HL-60 (cell line): Measurements from ENCODE around the gene CISD3.

Experiments used
- DNase-seq, 2 experiments: peaks; one replicate each; pipeline ENCODE4 v3.0.0-alpha.2; 2010 to 2020; ENCODE audit warnings: low read depth in 1 of 2, low spot score in 1 of 2
- H3K27ac ChIP-seq: fragments of 250-450 bp; sonication (Bioruptor Pico); replicated peaks from 2 replicates; pipeline ENCODE4 v1.5.1; 2020; ENCODE audit warnings: mild to moderate bottlenecking, moderate library complexity
- H3K27me3 ChIP-seq: fragments of 250-450 bp; sonication (Bioruptor Pico); 2 replicates; pipeline ENCODE4 v1.5.1; 2021; ENCODE audit warnings: mild to moderate bottlenecking, moderate library complexity; ENCODE audit not compliant: insufficient read depth, poor library complexity, severe bottlenecking
- H3K4me3 ChIP-seq: replicated peaks from 2 replicates; pipeline ENCODE4 v1.5.1; 2011; ENCODE audit warnings: mild to moderate bottlenecking, control low read depth, low read length; ENCODE audit not compliant: insufficient read depth
- CTCF ChIP-seq: IDR thresholded peaks from one replicate; pipeline ENCODE4 v1.5.1; 2011; ENCODE audit warnings: low read length, control low read depth, inconsistent platforms; ENCODE audit not compliant: insufficient read depth
- GABPA ChIP-seq: IDR thresholded peaks from 2 replicates; pipeline ENCODE4 v1.6.1; 2012; ENCODE audit warnings: low read depth
- POLR2AphosphoS5 ChIP-seq: IDR thresholded peaks from 2 replicates; pipeline ENCODE4 v1.6.1; 2012; ENCODE audit warnings: low read depth
- REST ChIP-seq: IDR thresholded peaks from 2 replicates; pipeline ENCODE4 v1.6.1; 2012; ENCODE audit warnings: low read depth; ENCODE audit not compliant: insufficient replicate concordance
- SPI1 ChIP-seq: IDR thresholded peaks from 2 replicates; pipeline ENCODE4 v1.6.1; 2012; ENCODE audit warnings: low read depth, mild to moderate bottlenecking, borderline replicate concordance

CISD3 gene

DNA sequence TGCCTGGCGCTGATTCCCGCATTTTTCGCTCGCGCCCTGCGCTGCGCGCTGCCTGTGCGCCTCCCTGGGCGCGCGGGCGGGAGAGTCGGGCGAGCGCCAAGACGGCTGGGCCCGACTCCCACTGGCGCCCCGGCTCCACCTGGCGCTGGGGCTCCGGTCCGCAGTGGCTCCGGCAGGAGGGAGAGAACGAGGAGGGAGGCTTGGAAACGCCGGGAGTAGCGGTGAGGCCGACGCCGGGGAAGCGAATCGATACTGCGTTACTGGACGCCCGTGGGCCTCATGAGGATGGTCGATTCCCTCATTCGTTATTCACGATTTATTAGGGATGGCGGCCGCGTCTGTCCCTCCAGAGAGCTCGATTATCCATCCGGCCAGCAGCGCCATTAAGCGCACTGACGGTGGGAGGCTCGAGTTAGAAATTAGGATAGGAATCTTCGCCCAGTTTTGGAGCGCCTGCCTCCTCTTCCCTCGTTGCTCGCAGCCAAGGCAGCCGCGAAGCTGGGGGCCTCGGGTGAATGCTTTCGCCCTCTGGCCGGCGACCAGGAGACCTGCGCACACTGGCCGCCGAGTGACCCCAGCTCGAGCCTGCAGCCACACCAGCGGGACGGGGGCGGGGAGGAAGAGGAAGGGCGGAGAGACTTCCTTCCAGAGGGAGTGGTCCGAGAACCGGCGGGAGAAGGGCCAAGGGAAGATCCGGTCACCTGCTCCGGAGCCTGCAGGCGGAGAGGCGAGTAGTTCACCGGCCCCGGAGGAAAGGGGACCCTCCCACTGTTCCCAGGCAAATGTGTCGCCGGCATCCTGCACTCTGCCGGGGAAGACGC, 19.3 kb downstream of the CISD3 start:
- H3K4me3 ChIP-seq = peak overlapping the region; percentile 52
- H3K27ac ChIP-seq = no peak overlapping the region
- peak; percentile 31 to 66 for DNase-seq

GRCh38 chr17:38750044-38750311, 19.8 kb downstream of the CISD3 start:
- peaks cover 42% of the 10 kb centered on the region for H3K27me3 ChIP-seq
- H3K4me3 ChIP-seq = peak overlapping the region; percentile 52
- no peak for DNase-seq
- TF ChIP-seq GABPA (no peak), POLR2AphosphoS5 (no peak), REST (no peak), SPI1 (no peak), CTCF (no peak)
- H3K27ac ChIP-seq = no peak overlapping the region

More for the DNA sequence above, 19.3 kb downstream of the CISD3 start:
- TF ChIP-seq CTCF (no peak), REST (no peak), POLR2AphosphoS5 (no peak), SPI1 (peak; percentile 45; the same call in 1 of the 2 replicates)
- peaks cover 45% of the 10 kb centered on the region for H3K27me3 ChIP-seq

- no peak for DNase-seq
Observed at GRCh38 chr17:38750312-38751121, 20.4 kb downstream of the CISD3 start.

More at GRCh38 chr17:38750312-38751121, 20.4 kb downstream of the CISD3 start:
- Histone ChIP-seq H3K27ac (no peak overlapping the region), H3K27me3 (peaks cover 41% of the 10 kb centered on the region), H3K4me3 (peak overlapping the region; percentile 70)
- no peak for TF ChIP-seq GABPA
- TF ChIP-seq REST = no peak
- TF ChIP-seq POLR2AphosphoS5 = no peak
- TF ChIP-seq CTCF = no peak
- no peak for TF ChIP-seq SPI1
